ENCODE measurements around the gene POLR1E. TPM values are rescaled to one million over a fixed set of nuclear protein-coding genes. Genes with fewer than 3 reads are reported as not detected.

POLR1E gene
- total and polyA plus RNA-seq, 9 of the 15 experiments (the other 6 are each of a cell fraction or from before 2014, with no cell fraction given), result 18.9 to 102 (median 74.4) TPM

DNA sequence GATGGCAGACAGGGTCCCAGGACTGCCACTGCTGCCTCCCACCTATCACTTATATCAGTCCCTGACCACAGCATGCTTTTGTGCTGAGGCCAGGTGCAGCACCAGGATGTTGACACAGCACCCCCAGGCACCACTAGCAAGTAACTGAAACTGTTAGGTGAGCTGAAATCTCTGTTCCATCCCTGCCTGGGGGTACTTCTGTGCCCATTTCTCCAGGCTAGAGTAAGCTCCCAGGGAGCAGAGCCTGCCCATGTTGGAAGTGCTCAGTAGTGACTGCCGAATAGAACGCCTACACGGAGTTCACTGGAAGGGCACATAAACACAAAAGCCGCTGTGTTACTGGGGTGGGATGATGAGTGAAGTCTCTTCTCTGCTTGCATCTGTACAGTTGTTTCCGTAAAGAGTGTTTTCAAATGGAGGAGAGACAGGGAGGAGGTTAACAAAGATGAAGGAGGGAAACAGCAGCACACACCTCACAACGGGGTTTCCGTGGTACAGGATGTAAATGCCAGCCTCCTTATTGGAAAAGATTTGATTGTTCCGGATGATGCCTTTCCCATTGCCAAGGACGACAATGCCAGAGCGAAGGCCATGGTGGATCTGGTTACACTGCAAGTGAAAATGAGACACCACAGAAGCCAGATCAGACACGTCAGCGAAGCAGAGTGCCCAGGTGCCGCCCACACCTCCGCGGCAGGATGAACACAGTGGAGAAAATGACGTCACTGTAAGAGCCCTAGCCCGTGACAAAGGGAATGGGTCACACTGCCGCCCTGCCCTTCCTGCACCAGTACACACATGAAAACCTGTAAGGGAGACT, 43.1 kb downstream of the POLR1E start:
- POLR2A ChIA-PET, result no interaction called here
- 83% methylated on average over 18 of the region's 18 CpGs for WGBS (ENCODE audit: insufficient coverage, low coverage, missing lambda C conversion rate)
- DNase-seq (ENCODE audit: extremely low read depth in 1 of 4, low spot score in 3 of 4), result no peak
- Histone ChIP-seq H3K4me3 (no peak overlapping the region), H3K4me2 (ENCODE audit: insufficient read depth, low read length) (no peak overlapping the region), H3K79me2 (ENCODE audit: control insufficient read depth, insufficient read depth, low read length) (no peaks in the 10 kb centered on the region), H3K36me3 (ENCODE audit: control insufficient read depth, insufficient read depth, low read length) (peaks cover 36% of the 10 kb centered on the region; the same call in 2 of the 3 replicates), H3K9me1 (ENCODE audit: control insufficient read depth, insufficient read depth, low read length) (no peaks in the 10 kb centered on the region), H3K4me1 (replicated peaks in 1 of 2; ENCODE audit: control insufficient read depth in 2 of 2, insufficient read depth in 2 of 2, low read length in 2 of 2) (no peaks in the 10 kb centered on the region), H3K27ac (ENCODE audit: extremely low read depth, low read depth, low read length) (no peak overlapping the region), H4K20me1 (replicated peaks; ENCODE audit: control insufficient read depth, insufficient read depth, low read length) (no peaks in the 10 kb centered on the region), H2AFZ (ENCODE audit: low read depth, low read length) (no peak overlapping the region), H3K9me3 (replicated peaks; ENCODE audit: control insufficient read depth, insufficient read depth, low read depth, low read length) (no peaks in the 10 kb centered on the region), H3K27me3 (ENCODE audit: control insufficient read depth in 2 of 2, insufficient read depth in 2 of 2, low read length in 2 of 2) (no peaks in the 10 kb centered on the region), H3K9ac (ENCODE audit: insufficient read depth in 1 of 2, low read depth in 2 of 2, low read length in 2 of 2) (0 out of 4 replicates have a peak overlapping the region, but pooled peaks of 1 of the 2 experiments have one; percentile 17)
- intact Hi-C loops (cut with micrococcal nuclease) (no loop called here), in situ Hi-C loops (cut with MboI) (no loop called here)
- ATAC-seq, result no peak
- CTCF ChIA-PET (ENCODE audit: low intra/inter-chr PET ratio), result no interaction called here
- FAIRE-seq, result no peak
- BruUV-seq (replicated peaks), result no TSS peak
- TF ChIP-seq ATF7 (IDR thresholded peaks at IDR 0.05) (no peak), GATAD2A (IDR thresholded peaks at IDR 0.05) (no peak), SMARCE1 (IDR thresholded peaks at IDR 0.05) (no peak), POLR2AphosphoS5 (IDR thresholded peaks at IDR 0.05; ENCODE audit: control insufficient read depth, insufficient read depth, low read depth, low read length) (no peak)
- TF ChIP-seq, protein P1, sequence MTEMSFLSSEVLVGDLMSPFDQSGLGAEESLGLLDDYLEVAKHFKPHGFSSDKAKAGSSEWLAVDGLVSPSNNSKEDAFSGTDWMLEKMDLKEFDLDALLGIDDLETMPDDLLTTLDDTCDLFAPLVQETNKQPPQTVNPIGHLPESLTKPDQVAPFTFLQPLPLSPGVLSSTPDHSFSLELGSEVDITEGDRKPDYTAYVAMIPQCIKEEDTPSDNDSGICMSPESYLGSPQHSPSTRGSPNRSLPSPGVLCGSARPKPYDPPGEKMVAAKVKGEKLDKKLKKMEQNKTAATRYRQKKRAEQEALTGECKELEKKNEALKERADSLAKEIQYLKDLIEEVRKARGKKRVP (CRISPR knock-in tag; IDR thresholded peaks at IDR 0.05), result no peak
- TF ChIP-seq, protein P2, sequence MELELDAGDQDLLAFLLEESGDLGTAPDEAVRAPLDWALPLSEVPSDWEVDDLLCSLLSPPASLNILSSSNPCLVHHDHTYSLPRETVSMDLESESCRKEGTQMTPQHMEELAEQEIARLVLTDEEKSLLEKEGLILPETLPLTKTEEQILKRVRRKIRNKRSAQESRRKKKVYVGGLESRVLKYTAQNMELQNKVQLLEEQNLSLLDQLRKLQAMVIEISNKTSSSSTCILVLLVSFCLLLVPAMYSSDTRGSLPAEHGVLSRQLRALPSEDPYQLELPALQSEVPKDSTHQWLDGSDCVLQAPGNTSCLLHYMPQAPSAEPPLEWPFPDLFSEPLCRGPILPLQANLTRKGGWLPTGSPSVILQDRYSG (tag; conservative IDR thresholded peaks at IDR 0.05; ENCODE audit: low read depth), result no peak
- TF ChIP-seq, protein P3, sequence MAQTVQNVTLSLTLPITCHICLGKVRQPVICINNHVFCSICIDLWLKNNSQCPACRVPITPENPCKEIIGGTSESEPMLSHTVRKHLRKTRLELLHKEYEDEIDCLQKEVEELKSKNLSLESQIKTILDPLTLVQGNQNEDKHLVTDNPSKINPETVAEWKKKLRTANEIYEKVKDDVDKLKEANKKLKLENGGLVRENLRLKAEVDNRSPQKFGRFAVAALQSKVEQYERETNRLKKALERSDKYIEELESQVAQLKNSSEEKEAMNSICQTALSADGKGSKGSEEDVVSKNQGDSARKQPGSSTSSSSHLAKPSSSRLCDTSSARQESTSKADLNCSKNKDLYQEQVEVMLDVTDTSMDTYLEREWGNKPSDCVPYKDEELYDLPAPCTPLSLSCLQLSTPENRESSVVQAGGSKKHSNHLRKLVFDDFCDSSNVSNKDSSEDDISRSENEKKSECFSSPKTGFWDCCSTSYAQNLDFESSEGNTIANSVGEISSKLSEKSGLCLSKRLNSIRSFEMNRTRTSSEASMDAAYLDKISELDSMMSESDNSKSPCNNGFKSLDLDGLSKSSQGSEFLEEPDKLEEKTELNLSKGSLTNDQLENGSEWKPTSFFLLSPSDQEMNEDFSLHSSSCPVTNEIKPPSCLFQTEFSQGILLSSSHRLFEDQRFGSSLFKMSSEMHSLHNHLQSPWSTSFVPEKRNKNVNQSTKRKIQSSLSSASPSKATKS (CRISPR knock-in tag; IDR thresholded peaks at IDR 0.05), result no peak
- TF ChIP-seq, protein P4, sequence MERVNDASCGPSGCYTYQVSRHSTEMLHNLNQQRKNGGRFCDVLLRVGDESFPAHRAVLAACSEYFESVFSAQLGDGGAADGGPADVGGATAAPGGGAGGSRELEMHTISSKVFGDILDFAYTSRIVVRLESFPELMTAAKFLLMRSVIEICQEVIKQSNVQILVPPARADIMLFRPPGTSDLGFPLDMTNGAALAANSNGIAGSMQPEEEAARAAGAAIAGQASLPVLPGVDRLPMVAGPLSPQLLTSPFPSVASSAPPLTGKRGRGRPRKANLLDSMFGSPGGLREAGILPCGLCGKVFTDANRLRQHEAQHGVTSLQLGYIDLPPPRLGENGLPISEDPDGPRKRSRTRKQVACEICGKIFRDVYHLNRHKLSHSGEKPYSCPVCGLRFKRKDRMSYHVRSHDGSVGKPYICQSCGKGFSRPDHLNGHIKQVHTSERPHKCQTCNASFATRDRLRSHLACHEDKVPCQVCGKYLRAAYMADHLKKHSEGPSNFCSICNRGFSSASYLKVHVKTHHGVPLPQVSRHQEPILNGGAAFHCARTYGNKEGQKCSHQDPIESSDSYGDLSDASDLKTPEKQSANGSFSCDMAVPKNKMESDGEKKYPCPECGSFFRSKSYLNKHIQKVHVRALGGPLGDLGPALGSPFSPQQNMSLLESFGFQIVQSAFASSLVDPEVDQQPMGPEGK (CRISPR knock-in tag; IDR thresholded peaks at IDR 0.05; ENCODE audit: borderline replicate concordance), result no peak
- TF ChIP-seq, protein P5, sequence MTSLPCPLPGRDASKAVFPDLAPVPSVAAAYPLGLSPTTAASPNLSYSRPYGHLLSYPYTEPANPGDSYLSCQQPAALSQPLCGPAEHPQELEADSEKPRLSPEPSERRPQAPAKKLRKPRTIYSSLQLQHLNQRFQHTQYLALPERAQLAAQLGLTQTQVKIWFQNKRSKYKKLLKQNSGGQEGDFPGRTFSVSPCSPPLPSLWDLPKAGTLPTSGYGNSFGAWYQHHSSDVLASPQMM (CRISPR knock-in tag; IDR thresholded peaks at IDR 0.05), result no peak
- TF ChIP-seq, protein P6, sequence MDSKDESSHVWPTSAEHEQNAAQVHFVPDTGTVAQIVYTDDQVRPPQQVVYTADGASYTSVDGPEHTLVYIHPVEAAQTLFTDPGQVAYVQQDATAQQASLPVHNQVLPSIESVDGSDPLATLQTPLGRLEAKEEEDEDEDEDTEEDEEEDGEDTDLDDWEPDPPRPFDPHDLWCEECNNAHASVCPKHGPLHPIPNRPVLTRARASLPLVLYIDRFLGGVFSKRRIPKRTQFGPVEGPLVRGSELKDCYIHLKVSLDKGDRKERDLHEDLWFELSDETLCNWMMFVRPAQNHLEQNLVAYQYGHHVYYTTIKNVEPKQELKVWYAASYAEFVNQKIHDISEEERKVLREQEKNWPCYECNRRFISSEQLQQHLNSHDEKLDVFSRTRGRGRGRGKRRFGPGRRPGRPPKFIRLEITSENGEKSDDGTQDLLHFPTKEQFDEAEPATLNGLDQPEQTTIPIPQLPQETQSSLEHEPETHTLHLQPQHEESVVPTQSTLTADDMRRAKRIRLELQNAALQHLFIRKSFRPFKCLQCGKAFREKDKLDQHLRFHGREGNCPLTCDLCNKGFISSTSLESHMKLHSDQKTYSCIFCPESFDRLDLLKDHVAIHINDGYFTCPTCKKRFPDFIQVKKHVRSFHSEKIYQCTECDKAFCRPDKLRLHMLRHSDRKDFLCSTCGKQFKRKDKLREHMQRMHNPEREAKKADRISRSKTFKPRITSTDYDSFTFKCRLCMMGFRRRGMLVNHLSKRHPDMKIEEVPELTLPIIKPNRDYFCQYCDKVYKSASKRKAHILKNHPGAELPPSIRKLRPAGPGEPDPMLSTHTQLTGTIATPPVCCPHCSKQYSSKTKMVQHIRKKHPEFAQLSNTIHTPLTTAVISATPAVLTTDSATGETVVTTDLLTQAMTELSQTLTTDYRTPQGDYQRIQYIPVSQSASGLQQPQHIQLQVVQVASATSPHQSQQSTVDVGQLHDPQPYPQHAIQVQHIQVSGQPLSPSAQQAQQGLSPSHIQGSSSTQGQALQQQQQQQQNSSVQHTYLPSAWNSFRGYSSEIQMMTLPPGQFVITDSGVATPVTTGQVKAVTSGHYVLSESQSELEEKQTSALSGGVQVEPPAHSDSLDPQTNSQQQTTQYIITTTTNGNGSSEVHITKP (IDR thresholded peaks at IDR 0.05; ENCODE audit: partially characterized antibody), result no peak

Data from K562 (cell line).